K562 (cell line): ENCODE measurements around the gene ERVH48-1. TPM values are rescaled to one million over a fixed set of nuclear protein-coding genes. Genes with fewer than 3 reads are reported as not detected.
"Not testable (repeated sequence)": the region's sequence is repeated elsewhere in the genome, so short reads cannot be mapped to it uniquely, and the experiment has no call there.

Source experiments
- ATAC-seq: fragments of 200-7000 bp; cut with Tn5 transposase; 3 replicates; pipeline ENCODE4 v1.9.1; 2020; ENCODE audit warnings: moderate library complexity
- BruUV-seq: library from RNA; stranded (reverse); fragments of 400-500 nt; replicated peaks from 2 replicates; lab custom pipeline; 2021; lab: Mats Ljungman, UMichigan
- CTCF ChIA-PET: fragments of 300-600 bp; formaldehyde crosslinking; extraction: SDS; loops from one replicate; lab custom pipeline; 2021; ENCODE audit warnings: low intra/inter-chr PET ratio; lab: Yijun Ruan, JAX
- POLR2A ChIA-PET: fragments of 300-600, 350-650 bp; sonication (Branson Sonifier 250); formaldehyde crosslinking; extraction: SDS; loops from one replicate; lab custom pipeline; 2021; ENCODE audit warnings: antibody characterized with exemption, inconsistent platforms; lab: Yijun Ruan, JAX
- DNase-seq, 4 experiments: peaks; one replicate each; pipeline versions ENCODE4 v3.0.0 to v3.0.0-alpha.2; 2011 to 2018; ENCODE audit warnings: low spot score in 3 of 4, mixed read lengths in 3 of 4; ENCODE audit errors: extremely low read depth in 1 of 4
- FAIRE-seq: peaks from 2 replicates; lab custom pipeline; 2011; peaks lifted over from hg19 to GRCh38; lab: Jason Lieb, UNC
- H2AFZ ChIP-seq: 2 replicates; pipeline ENCODE4 v1.6.0; 2011; ENCODE audit warnings: low read depth, low read length, control low read depth, inconsistent platforms
- H3K27ac ChIP-seq: fragments of 200-600 bp; 3 replicates; pipeline ENCODE4 v1.8.0; 2011; ENCODE audit warnings: low read depth, mild to moderate bottlenecking, control low read depth, inconsistent platforms, low read length, moderate library complexity, mixed read lengths; ENCODE audit errors: extremely low read depth
- H3K27me3 ChIP-seq, 2 experiments: fragments of 300-600 bp in 1 of 2; 2 replicates in 1 of 2; 3 replicates in 1 of 2; pipeline versions ENCODE4 v1.6.0 to v1.8.0; 2011; ENCODE audit warnings: inconsistent platforms in 2 of 2, low read length in 2 of 2, mild to moderate bottlenecking in 1 of 2, mixed read lengths in 1 of 2, moderate library complexity in 1 of 2; ENCODE audit not compliant: control insufficient read depth in 2 of 2, insufficient read depth in 2 of 2
- H3K36me3 ChIP-seq: fragments of 300-600 bp; 3 replicates; pipeline ENCODE4 v1.8.0; 2011; ENCODE audit warnings: mild to moderate bottlenecking, low read length, inconsistent platforms; ENCODE audit not compliant: control insufficient read depth, insufficient read depth
- H3K4me1 ChIP-seq, 2 experiments: fragments of 200-600 bp in 1 of 2; replicated peaks in 1 of 2; 2 replicates in 1 of 2; 3 replicates in 1 of 2; pipeline versions ENCODE4 v1.5.1 to v1.8.0; 2011; ENCODE audit warnings: inconsistent platforms in 2 of 2, low read length in 2 of 2, mild to moderate bottlenecking in 1 of 2, mixed read lengths in 1 of 2, moderate library complexity in 1 of 2; ENCODE audit not compliant: control insufficient read depth in 2 of 2, insufficient read depth in 2 of 2
- H3K4me2 ChIP-seq: 2 replicates; pipeline ENCODE4 v1.6.1; 2011; ENCODE audit warnings: low read length, control low read depth, inconsistent platforms, mixed read lengths; ENCODE audit not compliant: insufficient read depth
- H3K4me3 ChIP-seq: fragments of 200-600 bp; sonication (generic), shearing (Covaris generic); 2 replicates; pipeline ENCODE4 v1.5.1; 2016; ENCODE audit warnings: control low read depth, inconsistent platforms
- H3K79me2 ChIP-seq: fragments of 200-600 bp; 3 replicates; pipeline ENCODE4 v1.8.0; 2011; ENCODE audit warnings: low read length, inconsistent platforms; ENCODE audit not compliant: control insufficient read depth, insufficient read depth
- H3K9ac ChIP-seq, 2 experiments: 2 replicates each; pipeline versions ENCODE4 v1.6.0 to v1.6.1; 2011; ENCODE audit warnings: low read depth in 2 of 2, low read length in 2 of 2, control low read depth in 1 of 2, inconsistent platforms in 1 of 2, mild to moderate bottlenecking in 1 of 2, mixed read lengths in 1 of 2; ENCODE audit not compliant: insufficient read depth in 1 of 2
- H3K9me1 ChIP-seq: one replicate; pipeline ENCODE4 v1.6.0; 2011; ENCODE audit warnings: inconsistent platforms, mild to moderate bottlenecking, low read length, moderate library complexity; ENCODE audit not compliant: control insufficient read depth, insufficient read depth
- H3K9me3 ChIP-seq: replicated peaks from 2 replicates; pipeline ENCODE4 v1.5.1; 2011; ENCODE audit warnings: low read depth, low read length, inconsistent platforms; ENCODE audit not compliant: control insufficient read depth, insufficient read depth
- H4K20me1 ChIP-seq: replicated peaks from 2 replicates; pipeline ENCODE4 v1.6.1; 2011; ENCODE audit warnings: low read length, inconsistent platforms, mixed read lengths; ENCODE audit not compliant: control insufficient read depth, insufficient read depth
- CBX5 ChIP-seq: IDR thresholded peaks from 2 replicates; pipeline ENCODE4 v1.6.1; 2014; ENCODE audit warnings: low read depth, borderline replicate concordance
- CEBPB ChIP-seq: fragments of 450-650 bp; IDR thresholded peaks from 2 replicates; pipeline ENCODE4 v1.6.1; 2016; ENCODE audit warnings: missing genetic modification characterization, missing compliant biosample characterization
- WGBS: fragments of 100-300 bp; shearing (Covaris generic); methylation state at CpG from one replicate; pipeline ENCODE4 v1.1.6; 2016; ENCODE audit warnings: low coverage, mixed read lengths; ENCODE audit not compliant: insufficient coverage; ENCODE audit errors: missing lambda C conversion rate; 5-methylcytosine and 5-hydroxymethylcytosine counted together
- in situ Hi-C: fragments of 300-500 bp; cut with MboI; formaldehyde crosslinking; loops from 4 replicates; pipeline ENCODE4 v1.15.0; 2018; ENCODE audit warnings: inconsistent platforms, mixed read lengths
- intact Hi-C: fragments of 100-400 bp; cut with micrococcal nuclease; formaldehyde crosslinking; loops from 2 replicates; pipeline ENCODE4 v1.14.2; 2022
- polyA plus RNA-seq, 8 experiments: library from polyadenylated mRNA; depleted of rRNA in 4 of 8; stranded (reverse) in 5 of 8; unstranded in 3 of 8; fragments of >200 nt; fragmentation: Nextera tagmentation in 2 of 8; fragmentation: Illumina TruSeq in 1 of 8; extraction: Ambion mirVana in 2 of 8; extraction: Trizol in 1 of 8; gene quantifications; 2 replicates each; pipeline versions ENCODE4 v1.2.1 to v1.2.3, GENCODE V29; 2011 to 2014; ENCODE audit warnings: inconsistent platforms in 1 of 8, missing spikeins in 1 of 8
- total RNA-seq, 7 experiments: library from RNA; depleted of rRNA in 6 of 7; stranded (reverse); fragments of >200 nt in 6 of 7; fragmentation: Illumina TruSeq in 2 of 7; extraction: Trizol in 2 of 7; gene quantifications; 2 replicates each; pipeline versions ENCODE4 v1.2.1 to v1.2.3, GENCODE V29; 2011 to 2021; ENCODE audit warnings: low replicate concordance in 1 of 7

The ERVH48-1 gene
- total and polyA plus RNA-seq, 9 of the 15 experiments (the other 6 are each of a cell fraction or from before 2014, with no cell fraction given) = 0.08 to 0.49 (median 0.16) TPM; not detected in 3

DNA sequence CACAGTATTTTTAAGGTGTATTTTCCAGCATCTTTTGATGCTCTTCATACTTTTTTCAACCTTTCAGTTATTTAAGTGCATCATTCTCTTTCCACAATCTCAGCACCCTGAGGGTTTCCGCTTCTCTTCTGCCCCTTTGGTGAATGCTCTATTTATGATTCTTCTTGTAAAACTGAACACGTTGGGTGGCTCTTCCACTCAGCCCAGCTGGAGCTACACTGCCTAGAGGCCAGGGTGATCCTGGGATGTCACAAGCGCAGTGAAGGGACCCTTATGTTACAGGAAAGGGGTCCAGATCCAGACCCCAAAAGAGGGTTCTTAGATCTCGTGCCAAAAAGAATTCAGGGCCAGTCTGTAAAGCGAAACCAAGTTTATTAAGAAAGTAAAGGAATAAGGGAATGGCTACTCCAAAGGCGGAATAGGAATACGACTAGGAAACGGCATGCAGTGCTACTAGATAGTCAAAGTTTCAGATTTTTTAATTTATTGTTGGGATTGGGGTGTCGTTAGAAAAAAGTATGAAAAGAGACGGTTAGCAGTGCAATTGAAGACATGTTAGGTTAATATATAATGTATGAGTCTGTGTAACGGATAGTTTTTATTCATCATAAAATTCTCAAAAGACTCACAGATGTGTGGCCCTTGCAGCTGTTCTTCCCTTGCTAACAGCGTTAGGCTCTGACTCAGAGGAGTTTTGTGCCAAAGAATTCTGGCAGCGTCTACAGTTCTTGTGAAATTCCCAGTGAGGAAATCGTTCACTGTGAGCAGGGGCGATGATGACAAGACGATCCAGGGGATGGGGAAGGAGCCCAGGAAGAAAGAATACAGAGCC lies 14.4 kb upstream of the ERVH48-1 start:
- Histone ChIP-seq H3K4me2 (no peak overlapping the region), H3K9me3 (no peaks in the 10 kb centered on the region), H3K9ac (no peak overlapping the region), H4K20me1 (no peaks in the 10 kb centered on the region), H3K36me3 (no peaks in the 10 kb centered on the region)
- POLR2A ChIA-PET = interaction anchor here (0.6 to 1.5 kb wide), 3 partner anchors 26 to 274 kb away, joined by 3 to 4 read pairs (median 3); no protein-coding TSS in a partner anchor
- WGBS = 44% methylated on average over 16 of the region's 16 CpGs
- TF ChIP-seq CEBPB (0 out of 2 replicates have a peak, but pooled peaks have one; percentile 18), CBX5 (no peak)
- TF ChIP-seq, all 486 proteins: peak for 1
- no peaks in the 10 kb centered on the region for H3K79me2 ChIP-seq
- ATAC-seq (no peak), FAIRE-seq (no peak), DNase-seq (no peak)
- BruUV-seq = no TSS peak
- peaks cover 0 to 7% of the 10 kb centered on the region in 2 experiments; a peak in 3 of 5 replicates for H3K27me3 ChIP-seq
- H3K4me1 ChIP-seq = peaks cover 6 to 12% of the 10 kb centered on the region in 2 experiments; a peak in 3 of 5 replicates
- no peak overlapping the region for H3K4me3 ChIP-seq
- CTCF ChIA-PET = no interaction called here
- H3K9me1 ChIP-seq = no peaks in the 10 kb centered on the region
- no peak overlapping the region for H3K27ac ChIP-seq
- in situ Hi-C loops = no loop called here
- intact Hi-C loops = no loop called here
- no peak overlapping the region for H2AFZ ChIP-seq

DNA sequence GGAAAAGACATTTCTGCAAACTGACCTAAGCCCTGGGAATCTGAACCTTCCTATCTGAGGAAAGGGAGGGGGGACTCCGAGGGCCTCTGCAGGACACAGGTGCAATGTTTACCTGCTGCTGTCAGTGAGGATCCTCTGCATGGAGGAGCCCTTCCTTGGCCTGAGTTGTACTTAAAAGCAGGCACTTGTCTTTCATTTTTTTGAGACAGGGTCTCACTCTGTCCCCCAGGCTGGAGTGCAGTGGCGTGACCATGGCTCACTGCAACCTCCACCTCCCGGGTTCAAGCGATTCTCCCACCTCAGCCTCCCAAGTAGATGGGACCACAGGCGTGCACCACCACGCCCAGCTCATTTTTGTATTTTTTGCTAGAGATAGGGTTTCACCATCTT lies 13.2 kb upstream of the ERVH48-1 start:
- ATAC-seq, H2AFZ ChIP-seq, H3K4me3 ChIP-seq, in situ Hi-C loops, H3K9me3 ChIP-seq, H3K9me1 ChIP-seq, FAIRE-seq, H3K79me2 ChIP-seq, H3K27ac ChIP-seq, BruUV-seq, H3K36me3 ChIP-seq, H3K27me3 ChIP-seq, intact Hi-C loops, POLR2A ChIA-PET, H3K4me2 ChIP-seq, CTCF ChIA-PET, H3K9ac ChIP-seq, H4K20me1 ChIP-seq, DNase-seq: not testable (repeated sequence)
- 47% methylated on average over 6 of the region's 6 CpGs for WGBS
- peaks cover 6 to 12% of the 10 kb centered on the region in 2 experiments; a peak in 3 of 5 replicates for H3K4me1 ChIP-seq
